Right kidney (tissue), 1 donor: ENCODE data around the gene EZR.

Source experiments
- DNase-seq: peaks from one replicate; pipeline ENCODE4 v3.0.0-alpha.2; 2016

The EZR gene

DNA sequence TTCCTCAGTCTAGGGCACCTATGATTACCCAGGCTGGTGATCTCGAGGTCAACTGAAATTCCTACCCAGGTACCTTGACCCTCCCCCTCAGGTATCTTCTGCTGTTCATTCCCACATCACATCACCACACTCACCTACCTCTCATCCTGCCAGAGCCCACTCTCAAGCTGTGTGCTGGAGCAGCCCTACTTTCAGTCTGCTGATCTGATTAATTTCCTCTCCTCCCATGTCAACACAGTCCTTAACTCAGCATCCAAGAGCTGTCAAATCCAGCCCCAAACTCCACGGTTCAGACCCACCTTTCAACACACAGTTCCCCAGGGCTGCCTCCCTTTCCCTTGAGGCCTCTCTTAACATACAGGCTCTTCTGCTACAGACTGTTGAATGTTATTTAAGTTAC is 42.4 kb downstream of the EZR start:
- DNase-seq = no peak

DNA sequence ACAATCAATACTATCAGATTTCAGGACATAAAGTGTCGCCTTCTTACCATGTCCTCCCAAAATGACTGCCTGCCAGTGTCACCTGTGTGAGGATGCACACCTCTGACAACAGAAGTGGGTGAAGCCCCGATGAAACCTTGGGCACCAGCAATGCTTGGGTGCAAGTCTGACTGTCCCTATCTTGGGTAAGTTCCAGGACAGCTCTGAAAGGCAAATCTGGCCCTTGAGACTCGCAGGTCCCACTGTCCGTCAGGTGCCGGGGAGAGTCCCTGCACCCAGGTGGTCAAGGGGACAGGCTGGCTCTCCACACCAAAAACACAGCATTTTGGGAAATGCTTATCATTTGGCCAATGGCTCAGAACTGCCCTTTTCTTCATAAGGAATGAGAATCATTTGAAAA is 43.3 kb downstream of the EZR start:
- DNase-seq = no peak

DNA sequence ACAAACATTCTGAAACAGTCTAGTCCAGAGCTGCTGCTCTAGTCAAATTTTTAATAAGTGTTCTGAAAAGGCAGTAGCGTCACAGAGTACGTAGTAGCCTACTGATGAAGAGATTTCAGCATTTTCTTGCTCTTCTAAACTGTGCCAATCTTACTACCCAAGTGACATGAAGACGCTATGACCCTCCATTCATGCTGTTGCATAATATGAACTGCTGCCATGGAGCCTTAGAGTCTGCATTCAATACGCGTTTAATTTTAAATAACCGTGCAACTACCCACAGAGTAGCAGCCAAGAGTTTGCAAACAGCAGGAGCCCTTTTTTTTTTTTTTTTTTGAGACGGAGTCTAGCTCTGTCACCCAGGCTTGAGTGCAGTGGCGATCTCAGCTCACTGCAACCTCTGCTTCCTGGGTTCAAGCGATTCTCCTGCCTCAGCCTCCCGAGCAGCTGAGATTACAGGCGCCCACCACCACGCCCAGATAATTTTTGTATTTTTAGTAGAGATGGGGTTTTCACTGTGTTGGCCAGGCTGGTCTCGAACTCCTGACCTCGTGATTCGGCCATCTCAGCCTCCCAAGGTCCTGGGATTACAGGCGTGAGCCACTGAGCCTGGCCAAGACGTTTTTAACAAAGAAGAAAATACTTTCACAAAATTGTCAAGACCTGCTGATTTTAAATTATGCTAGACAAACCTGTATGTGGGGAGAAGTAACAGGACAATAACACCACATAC is 44.3 kb downstream of the EZR start:
- DNase-seq = no peak

DNA sequence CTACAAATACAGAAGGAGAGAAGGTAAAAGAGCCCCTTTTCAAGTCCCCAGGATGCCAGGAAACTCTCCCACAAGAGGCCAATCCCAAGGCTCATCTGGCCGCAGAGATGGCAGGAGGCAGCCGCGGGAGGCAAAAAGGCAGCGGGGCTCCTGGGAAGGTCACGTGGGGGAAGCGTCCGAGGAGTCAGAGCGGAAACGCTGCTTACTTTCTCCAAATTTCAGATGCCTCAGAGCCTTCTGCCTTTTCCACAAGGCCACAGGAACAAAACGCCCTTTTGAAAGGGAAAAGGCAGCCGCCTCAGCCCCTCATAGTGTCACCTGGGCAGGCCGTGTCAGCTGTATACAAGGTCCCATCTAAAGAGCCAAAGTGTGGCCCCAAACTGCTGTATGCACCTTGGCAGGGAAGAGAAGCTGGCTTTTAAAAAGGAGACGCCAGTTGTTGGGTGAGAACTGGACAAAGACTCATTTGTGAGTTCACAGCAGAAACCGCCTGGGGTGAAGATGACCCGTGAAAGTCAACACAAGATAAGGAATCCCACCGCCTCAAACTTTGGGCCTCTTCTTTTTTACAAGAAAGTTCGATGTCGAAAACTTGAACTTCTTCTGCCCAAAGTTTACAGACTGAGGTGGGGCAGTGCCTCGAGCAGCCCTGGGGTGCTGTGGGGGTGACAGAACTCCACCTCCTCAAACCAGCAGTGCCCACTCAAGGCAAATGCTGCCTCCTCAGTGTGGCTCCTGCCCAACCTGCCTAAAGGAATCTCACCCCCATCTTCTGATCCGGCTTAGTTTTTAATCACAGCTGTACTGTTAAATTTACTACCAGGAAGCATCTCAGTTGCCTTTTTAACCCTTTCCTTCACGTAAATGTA is 45.4 kb downstream of the EZR start:
- DNase-seq = no peak

DNA sequence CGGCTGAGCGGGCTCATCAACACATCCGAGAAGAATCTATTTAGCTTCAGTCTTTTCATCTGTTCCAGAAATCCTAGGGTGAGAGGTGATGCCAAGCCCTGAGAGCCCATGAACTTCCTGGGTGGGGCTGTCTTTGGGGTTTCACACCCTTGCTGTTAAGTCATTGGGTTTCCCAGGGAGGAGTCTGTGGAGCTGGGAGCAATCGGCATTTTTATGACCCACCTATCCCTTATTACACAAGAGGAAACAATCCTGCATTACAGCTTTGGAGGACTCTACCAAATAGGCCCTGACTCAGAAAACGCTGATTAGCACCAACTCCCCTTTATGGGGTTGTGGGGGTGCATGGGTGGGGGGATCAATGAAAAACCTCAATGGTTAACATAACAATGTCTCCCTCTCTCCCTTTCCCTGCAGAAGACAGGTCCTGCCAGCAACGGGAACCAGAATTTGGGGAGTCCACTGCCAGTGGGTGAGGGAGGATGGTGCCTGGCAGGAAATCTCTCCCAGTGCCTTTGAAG is 46.3 kb downstream of the EZR start:
- no peak for DNase-seq

DNA sequence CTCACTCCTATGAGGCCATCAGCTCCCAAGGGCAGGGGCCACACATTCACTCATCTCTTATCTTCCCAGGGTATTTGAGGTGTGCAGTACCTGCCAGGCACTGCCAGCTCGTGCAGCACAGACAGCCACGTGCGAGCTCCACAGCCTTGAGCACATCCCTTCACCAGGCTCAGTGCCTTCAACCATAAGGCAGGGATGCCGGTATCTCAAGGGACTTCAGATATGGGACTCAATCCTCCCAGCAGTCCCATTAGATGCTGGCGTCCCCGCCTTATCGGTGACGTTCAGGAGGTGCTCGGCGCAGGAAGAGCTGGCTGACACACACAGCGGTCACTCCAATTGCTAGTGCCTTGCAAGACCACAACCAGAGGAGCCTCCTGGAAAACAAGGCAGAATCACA is 47.0 kb downstream of the EZR start:
- DNase-seq = no peak

DNA sequence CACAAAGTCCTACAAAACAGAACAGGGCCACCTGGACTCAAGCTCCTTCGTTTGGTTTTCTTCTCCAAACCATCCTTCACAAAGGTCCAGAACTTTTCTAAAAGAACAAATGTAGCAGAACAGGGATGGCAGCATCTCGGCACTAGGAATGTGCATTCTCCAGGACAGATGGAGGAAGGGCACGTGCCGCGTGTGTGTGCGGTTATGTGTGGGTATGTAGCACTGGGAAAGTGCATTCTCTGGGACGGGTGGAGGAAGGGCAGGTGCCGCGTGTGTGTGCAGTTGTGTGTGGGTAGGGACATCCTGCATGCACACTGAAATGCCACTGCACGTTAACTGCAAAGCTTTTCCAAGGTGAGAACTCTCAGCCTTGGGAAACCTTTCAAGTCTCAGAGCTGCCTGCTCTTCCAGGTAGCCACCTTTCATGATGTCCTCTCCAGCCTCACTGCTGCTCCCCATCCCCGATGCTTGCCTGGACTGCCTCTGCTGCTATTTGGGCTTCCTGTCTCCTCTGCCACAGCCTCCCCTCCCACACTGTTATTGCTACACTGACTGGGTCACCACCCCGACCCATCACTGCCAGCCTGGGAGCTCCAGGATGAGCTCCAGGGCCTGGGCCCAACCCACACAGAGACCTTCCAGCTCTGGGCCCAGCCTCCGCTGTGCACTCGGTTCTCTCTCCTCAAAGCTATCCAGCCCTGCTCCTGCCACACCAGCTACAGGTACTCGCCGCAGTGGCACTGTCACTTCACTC is 47.6 kb downstream of the EZR start:
- DNase-seq = no peak

DNA sequence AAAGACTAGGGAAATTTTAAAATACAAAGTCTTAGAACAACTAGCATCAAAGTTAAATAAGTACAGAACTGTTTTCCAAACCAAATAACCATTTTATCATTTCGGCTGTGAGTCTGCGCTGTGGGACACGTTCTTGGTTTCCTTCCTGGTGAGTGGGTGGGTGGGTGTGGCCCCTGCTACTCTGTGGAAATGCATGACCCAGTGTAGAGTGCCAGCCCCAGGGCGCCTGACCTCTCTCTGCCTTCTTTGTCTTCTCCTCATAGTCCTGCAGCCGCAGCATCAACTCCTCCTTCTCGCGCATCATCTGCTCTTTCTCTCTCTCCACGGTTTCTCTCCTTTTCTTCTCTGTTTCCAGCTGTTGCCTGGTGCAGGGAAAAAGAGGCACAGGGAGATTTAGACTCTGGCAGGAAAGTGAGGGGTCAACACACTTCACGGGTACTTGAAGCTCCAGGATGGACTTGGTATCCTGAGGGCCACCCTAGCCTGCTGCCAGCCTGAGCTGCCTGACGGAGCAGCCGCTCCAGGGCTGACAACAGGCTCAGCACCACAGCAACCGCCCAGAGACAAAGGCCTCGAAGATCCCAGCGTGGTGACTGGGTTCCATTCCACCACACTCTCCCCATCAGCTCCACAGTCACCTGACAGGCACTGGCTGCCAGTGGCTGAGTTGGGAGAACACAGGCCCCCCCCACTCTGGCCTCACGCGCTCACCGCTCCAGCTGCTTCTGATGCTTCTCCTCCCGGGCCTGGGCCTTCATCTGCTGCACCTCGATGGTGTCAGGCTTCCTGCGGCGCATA is 48.4 kb downstream of the EZR start:
- no peak for DNase-seq

DNA sequence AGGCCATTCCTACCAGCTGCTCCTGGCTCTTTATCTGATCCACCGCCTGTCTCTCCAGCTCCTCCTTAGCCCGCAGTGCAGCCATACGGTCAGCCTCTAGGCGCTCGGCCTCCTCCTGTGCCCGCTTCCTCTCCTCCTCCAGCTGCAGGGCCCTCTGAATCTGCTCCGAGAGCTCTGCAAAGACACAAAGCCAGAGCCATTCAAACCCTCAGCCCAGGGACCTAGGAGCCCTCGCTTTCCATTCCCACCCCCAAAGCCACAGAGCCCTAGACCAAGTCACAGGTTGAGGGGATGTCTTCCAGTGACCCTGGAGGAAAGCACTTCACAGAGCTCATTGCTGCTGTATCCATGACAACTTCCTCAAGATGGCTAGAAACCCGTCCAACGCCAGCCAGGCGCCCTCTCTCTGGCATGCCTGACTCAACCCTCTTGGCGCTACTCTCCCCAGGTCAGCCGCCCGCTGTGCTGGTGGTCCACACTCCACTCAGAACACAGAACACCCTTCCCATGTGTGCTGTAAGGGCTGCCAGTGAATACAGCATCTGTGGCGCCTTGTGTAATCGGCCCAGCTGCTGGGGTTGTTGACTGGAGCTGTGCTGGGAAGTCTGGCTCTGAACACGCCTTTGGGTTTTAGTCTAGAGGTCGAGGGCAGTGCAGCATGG is 49.3 kb downstream of the EZR start:
- DNase-seq = no peak

DNA sequence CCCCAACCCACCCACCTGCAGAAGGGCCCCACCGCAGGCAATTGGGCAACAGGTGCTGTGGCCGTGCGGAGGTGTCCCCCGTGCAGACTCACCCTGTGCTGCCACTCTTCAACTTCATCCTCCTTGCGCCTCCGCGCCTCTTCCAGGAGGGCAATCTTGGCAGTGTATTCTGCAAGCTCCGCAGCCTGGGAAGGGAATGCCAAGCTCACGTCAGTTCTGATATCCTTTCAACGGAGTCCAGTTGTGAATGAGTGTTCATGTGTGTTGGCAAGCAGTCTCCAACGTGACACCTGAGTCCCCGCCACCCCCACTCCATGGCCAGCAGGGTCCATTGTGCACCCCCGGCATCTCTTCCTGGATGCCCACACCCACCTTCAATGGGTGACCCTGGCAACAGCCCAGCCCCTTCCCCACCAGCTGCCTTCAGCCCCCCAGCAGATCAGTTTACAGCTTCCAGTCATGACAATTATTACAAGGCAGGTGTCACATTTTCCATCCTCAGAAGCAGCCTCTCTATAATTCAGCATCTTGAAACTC is 49.9 kb downstream of the EZR start:
- DNase-seq = no peak

DNA sequence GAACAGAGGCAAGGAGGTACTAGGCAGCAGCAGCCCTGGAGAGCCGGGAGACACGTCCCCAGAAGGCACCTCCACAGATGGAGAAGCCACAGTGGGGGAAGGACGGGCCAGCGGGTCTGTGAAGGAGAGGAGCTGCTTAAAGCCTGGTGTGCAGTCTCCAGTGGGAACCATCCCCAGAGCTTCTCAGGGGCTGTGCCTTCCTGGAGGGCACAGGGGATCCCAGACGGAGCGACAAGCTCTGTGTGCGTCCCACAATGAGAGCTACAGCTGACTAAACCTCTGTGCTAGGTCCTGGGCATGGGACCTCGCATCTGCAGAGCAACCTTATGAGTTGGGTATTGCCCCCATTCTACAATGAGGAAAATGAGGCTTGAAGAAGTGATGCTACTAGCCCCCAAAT is 50.7 kb downstream of the EZR start:
- DNase-seq = no peak

DNA sequence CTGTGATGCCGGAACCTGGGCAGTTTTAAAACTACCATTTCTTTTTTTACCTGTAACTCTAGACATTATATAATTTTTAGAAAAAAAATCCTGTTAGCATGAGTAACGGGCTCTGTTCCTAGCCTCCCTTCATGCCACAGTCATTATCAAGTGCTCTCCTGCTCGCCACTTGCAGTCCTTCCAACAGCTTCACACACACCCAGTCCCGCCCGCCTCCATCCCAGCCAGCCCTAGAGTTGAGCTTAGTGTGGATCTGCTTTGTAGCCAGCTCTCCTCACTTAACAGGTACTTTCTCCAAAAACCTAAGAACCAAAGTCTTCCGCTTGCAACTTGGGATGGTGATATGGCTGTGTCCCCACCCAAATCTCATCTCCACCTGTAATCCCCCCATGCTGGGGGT is 51.5 kb downstream of the EZR start:
- DNase-seq = no peak

DNA sequence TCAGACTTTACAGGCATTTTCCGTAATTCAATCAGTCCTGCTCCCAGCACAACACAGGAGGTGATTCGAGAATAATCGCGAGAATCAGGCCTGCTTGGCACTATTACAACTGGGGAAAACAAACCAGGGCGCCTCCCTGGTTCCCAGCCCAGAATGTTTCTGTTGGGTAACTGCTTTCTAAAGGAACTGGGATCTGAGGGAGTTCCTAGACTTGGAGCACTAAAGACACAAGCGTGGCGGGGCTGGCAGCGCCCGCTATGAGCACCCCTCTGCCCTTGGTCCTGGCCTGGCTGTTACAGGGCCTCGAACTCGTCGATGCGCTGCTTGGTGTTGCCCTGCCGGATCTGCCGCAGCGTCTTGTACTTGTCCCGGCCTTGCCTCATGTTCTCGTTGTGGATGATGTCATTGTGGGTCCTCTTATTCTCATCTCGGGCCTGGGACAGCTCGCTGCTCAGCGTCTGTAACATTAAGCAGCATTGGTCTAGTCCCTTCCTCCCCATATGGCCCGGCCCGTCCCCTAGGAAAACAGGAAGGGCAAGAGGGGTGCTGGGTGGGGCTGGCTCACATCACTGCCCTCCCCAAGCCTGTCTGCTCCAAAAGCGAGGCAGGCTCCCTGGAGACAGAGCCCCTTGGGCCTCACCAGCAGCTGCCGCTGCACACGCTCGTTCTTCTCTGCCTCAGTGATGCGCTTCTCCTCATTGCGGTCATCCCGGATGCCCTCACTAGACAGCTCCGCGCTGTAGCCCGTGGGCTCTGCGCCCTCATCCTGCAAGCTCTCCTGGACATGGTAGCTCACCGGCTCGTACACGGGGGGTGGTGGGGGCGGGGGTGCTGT is 52.3 kb downstream of the EZR start:
- no peak for DNase-seq

DNA sequence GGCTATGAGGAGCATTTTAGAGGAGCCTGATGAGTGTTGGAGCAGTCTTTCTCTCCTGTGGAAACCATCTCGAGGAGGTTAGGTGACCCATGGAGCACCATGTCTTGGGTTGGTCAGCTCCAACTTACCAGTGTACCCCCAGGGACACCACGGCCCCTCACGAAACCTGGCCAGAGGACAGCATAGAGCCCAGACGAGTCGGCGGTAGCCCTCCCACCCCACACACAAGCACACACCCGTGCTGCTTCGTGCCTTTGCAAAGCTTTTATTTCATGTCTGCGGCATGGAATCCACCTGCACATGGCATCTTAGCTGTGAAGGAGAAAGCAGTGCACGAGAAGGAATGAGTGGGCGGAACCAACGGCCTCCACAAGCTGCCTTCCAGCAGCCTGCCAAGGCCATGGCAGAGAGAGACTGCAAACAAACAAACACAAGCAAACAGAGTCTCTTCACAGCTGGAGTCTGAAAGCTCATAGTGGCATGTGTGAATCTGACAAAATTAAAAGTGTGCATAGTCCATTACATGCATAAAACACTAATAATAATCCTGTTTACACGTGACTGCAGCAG is 53.6 kb downstream of the EZR start:
- no peak for DNase-seq

DNA sequence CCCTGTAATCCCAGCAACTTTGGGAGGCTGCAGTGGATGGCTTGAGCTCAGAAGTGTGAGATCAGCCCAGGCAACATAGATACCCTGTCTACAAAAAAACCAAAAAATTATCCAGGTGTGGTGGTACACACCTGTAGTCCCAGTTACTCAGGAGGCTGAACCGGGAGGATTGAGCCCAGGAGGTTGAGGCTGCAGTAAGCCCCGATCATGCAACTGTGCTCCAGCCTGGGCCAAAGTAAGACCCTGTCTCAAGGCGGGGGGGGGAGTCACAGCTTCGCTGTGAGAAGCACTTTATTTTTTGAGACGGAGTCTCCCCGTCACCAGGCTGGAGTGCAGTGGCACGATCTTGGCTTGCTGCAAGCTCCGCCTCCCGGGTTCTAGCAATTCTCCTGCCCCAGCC is 54.2 kb downstream of the EZR start:
- no peak for DNase-seq

DNA sequence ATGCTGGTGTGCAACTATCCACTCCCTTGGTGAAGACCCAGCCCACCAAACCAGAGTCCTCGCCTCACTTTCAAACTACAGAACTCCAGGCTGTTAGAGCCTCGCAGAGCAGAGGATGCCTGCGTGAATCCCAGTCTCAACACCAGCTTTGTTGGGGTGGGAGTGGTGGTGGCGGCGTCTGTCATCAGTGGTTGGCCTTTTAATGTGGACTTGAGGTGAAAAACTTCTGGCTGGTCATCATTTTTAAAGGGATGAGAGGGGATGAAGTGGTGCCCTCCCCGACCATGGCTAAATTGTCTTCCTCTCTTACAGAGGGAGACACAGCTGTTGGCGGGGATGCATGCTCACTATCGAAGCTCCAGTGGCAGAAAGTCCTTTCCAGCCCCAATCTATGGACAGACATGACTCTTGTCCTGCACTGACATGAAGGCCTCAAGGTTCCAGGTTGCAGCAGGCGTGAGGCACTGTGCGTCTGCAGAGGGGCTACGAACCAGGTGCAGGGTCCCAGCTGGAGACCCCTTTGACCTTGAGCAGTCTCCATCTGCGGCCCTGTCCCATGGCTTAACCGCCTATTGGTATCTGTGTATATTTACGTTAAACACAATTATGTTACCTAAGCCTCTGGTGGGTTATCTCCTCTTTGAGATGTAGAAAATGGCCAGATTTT is 54.9 kb downstream of the EZR start:
- DNase-seq = no peak

DNA sequence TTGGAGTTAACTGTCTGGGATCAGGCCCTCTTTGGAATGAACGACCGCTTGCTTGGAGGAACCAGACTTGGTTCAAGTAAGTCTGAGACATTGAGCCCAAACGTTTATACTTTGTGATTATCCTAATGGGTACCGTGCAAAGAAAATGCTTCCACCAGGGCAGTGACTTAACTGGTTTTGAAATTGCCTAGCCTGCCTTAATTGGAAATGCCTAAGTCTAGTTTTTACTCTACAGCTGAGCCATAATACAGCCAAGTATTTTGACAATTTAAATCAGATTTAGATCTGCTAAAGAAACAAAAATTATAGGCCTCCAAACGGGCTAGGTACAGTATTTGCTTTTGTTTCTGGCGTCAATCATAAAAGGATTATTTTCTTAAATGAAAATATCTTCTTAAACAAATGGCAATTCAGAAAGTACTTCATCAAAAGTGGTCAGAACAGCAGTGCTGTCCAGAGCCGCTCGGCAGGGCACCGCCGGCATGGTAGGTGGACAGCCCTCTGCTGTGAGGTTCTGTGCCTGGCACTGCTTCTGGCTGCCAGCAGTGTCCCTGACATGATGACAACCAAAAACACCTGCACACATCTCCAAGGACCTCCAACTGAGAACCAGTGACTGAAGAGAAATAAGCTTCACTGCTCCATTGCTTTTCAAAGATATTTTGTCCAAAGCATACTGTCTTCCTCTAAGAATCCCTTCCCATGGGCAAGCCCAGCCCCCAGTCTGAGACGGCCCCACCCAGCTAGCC is 55.6 kb downstream of the EZR start:
- no peak for DNase-seq

DNA sequence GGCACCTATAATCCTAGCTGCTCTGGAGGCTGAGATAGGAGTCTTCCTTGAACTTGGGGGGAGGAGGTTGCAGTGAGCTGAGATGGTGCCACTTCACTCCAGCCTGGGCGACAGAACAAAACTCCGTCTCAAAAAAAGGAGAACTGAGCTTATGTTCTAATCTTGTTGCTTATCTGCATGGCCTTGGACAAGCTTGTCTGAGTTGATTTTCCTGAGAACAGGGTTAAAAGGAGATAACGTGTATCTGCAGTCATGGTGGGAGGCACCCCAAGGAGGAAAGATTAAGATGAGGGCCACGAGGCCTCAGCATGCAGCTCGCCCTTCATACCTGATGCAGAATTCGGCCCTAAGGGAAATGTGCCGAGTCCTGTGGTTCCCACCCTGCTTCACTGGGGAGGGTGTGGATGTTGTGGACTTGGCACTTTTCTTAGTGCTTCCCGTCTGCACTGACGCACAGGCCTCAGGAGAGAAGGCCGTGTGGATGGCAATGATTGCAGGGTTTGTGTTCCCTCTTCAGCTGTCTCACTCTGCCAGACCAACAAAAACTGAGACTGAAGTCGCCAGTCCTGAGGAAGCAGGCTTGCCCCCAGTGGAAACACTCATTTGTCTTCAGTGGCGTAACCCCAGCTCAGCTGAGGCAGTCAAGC is 56.3 kb downstream of the EZR start:
- DNase-seq = no peak
